ENCODE measurements around the gene CAMTA1.

Gene CAMTA1

DNA sequence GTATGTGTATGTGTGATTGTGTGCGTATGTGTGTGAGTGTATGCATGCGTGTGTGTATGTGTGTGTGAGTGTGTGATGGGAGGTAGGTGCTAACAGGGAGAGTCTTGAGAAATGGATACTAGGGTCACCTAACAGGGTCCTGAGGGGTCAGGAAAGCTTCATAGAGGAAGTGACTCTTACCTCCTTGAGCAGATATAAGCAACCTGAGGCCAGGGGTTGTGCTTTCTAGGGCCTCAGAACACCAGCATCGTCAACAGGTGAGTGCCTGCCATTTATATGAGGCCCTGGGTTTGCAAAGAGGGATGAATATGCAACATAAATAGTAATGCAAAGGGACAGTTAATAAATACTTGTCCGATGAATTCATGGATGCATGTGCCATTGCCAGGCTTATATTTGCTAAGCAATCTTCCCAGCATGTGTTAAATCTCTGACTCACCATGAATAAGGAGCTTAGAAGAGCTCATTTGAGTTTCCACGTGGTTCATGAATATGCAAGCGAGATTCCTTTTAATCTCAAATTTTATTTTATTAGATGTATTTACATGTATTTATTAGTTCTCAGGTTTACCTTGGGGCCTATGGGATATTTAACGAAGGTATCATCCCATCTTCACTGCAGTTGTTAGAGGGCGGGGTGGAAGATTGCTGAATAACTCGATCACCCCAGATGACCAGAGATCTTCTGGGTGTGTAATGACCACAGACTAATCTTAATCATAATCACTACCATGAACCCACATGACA lies 438.3 kb downstream of the CAMTA1 start:
- no peak for DNase-seq

DNA sequence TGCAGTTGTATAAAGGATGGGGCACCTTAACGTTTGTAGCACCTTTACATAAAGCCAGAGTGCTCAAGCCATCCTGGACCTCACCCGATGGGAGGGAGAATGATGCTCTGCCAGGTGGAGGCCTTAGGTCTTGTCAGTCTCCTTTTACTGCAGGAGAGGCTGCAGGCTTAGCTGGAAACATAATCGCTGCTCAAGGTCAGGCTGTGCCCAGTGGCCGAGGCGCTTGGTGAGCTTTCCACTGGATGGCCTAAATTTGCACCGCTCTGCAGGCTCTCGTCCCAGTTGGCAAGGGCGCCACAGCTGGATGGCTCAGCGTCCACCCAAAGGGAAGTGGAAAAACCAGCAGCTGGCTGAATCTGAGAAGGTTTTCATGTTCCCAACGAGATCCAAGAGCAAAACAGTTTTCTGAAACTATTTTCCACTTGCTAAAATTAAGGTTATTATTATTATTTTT lies 438.9 kb downstream of the CAMTA1 start:
- no peak for DNase-seq

DNA sequence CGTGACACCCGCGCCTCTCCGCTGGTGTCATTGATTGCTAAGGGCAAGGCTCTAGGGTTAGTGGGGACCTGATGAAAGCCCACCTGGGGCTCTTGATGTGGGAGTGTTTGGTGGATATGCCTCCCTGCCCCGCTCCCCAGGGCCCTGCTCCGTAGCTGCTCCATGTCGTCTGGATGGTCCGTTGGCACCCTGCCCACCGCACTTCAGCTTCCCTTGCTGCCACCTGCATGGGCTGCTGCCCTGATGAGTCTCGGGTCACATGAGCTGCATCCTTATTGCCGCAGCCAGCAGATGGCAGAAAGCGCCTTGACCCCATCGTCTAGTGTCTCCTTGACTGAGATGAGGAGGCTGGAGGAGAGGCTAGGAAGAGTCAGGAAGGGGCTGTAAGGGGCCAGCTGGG lies 439.4 kb downstream of the CAMTA1 start:
- DNase-seq = no peak

DNA sequence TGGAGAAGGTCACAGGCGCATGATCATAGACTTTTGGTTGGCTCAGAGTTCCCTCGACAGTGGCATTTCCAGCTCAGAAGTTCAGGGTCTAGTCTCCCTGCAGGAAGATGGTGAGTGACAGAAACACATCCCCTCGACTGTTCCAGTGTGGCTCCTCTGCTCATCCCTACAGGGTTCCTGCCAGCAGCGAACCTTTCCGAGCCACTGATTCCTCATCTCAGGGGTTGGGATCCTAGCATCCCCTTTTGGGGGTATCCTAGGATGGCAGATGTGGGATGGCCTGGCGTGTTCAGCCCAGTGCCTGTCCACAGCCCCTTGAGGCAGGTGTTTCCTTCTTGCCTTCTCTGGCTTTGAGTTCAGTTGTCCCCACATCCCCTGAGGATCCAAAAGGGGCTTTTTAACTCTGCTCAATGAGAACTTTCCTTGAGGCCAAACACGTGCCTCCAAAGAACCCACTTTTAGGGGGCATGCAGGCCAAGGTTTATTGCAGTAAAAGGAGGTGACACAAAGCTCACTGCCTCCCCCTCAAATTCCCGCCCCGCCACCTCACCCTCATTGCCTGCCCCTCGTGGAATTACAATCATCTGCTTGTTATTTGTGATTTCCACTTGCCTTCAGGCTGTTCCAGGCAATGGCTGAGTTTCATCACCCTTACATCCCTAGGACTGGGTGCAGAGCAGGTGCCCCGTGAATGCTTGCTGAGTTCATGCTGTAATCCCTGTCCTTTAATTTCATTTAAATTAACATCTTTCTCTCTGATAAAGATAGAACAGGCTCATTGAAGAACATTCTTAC lies 440.7 kb downstream of the CAMTA1 start:
- no peak for DNase-seq

DNA sequence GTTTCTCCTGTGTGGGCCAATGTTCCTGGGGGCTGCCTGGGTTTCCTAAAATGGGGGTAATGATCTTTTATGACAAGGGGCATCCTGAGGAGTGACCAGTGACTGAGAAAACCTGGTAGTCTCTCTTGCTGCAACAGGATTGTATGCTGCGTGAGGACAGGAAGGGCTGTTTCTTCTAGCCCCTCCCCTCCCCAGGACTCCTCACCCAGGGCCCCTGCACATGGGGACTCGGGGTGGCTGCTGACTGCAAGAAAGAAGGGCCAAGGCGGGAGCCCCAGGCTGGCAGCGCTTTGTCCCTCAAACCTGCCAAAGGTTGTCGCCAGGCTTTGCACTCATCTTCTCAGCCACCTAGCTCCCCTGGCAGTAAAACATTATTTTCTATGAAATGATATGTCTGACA lies 442.4 kb downstream of the CAMTA1 start:
- DNase-seq = no peak

DNA sequence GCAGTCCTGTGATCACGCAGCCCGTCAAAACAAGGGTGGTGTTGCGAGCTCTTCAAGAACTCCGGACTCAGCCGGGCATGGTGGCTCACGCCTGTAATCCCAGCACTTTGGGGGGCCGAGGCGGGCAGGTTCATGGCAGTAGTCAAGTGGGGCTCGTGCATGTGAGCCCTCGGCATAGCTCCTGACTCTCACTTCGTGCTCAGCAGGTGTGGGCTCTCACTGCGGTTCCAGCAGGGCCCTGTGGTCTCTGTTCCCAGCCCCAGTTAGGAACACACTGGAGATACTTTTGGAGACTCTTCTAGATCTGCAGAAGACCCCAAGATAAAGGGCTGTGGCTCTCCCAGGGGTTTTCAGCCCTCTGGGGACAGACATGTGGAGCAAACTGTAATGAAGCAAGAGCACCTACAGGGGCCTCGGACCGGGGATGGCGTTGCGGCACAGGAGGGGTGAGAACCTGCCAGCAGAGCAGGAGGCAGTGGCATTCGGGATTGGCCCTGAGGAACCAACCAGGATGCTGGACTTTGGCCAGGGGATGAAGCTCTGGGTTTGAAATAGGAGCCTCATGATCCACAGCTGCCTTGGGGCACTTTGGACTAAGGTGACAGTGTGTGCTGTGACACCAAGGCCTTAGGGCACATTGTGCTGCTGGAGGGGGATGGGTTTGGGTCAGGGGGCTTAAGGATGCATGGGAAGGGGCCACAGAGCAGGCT lies 443.2 kb downstream of the CAMTA1 start:
- no peak for DNase-seq

DNA sequence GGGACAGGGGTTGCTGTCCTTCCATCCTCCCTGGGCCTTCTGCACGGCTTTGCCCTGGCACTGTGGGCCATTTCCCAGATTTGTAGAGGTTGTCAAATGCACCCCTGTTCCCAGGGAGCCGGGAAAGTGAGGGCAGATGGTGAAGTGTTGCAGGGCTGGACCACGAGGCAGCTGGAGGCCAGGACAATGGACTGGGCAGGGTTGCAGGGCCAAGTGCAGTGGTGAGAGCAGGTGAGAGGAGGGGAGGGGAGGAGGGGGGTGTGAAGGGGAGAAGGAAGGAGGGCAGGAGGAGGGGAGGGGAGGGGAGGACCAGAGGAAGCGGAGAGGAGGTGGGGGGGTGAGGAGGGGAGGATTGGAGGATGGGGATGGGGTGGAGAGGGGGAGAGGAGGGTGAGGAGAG lies 443.9 kb downstream of the CAMTA1 start:
- no peak for DNase-seq

DNA sequence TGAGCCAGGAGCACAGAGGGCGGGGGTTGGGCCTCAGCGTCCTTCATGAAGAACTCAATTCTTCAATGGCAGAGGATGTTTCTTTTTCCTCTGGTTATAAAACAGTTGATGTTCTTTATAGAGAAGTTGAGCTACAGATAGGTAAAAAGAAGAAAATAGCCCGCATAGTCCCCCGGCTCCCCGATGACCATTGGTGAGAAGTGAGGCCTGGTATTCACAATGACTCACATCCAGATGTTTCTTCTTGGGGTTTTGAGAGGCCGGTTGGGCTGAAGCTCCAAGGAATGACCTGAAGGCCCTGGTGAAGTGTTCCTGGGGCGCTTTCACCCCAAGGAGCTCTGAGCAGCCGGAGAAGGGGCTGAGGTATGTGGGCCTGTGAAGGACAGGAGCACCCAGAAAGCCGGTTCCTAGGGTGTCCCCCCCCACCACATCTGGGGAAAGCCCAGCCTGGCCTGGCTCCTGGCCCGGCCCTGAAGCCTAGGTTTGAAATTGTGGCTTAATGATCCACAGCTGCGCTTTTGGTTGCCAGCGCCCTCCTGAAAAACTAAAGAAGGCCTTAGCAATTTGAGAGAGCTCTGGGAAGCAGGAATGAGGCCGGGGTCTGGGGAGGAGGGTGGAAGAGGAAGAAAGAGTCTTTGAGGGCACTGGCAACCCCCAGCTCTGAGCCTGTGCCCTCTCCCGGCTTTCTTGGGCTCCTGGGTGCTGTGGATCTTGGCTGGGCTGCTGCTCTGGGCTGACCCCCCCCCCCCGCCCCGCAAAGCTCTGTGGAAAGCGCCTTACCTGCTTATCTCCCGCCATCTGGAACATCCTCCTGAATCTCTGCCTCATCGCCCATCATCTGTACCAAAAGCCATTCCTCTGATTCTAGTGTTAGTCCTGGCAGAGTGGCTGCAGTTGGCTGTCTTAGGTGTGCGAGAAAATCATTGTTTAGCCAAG lies 444.7 kb downstream of the CAMTA1 start:
- DNase-seq = no peak

DNA sequence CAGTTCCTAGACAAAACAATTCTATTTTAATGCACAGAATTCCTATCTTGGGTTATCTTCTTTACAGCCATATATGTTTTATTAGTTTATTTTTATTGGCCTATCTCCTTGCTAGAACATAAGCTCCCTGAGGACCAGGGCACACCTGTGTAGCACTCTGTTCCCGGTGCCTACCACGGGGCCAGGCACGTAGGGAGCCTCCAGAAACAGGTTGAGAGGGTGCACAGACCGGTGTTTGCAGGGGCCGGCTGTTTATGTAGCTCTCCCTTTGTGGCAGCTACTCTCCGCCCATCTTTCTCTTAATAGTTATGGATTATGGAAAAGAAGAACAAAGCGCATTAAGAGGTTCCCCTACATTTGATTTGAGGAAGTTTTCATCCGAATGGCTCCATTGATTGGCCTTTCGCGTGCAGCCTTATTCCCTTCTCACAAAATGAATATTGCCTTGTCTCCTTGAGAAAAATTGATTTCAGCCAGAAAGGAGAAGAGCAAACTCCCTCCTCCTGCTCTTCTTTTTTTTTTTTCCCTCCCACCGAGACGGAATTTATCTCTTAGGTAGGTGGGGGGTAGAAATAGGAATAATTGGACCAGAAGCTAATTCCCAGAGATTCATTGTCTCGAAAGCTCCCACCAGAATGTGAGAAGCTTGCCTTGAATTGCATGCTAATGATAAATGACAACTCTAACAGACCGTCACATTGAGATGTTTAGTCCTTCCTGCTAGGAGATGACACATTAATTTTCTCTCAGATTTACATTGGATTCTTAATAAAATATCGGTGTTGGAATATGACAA lies 447.4 kb downstream of the CAMTA1 start:
- DNase-seq = no peak

DNA sequence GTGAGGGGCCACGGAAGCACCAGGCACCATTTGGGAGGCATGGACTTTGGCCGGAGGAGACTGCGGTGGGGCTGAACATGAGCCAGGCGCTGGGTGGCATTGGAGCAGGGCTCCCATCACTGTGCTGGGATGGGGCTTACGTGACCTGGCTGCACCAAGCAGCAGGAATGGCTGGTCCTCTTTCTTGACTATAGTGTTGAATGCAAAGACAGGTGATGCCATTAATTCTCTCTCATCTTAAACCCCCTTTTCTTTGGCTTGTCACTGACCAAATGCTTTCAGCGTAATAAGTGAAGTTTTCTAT lies 447.9 kb downstream of the CAMTA1 start:
- DNase-seq = no peak

DNA sequence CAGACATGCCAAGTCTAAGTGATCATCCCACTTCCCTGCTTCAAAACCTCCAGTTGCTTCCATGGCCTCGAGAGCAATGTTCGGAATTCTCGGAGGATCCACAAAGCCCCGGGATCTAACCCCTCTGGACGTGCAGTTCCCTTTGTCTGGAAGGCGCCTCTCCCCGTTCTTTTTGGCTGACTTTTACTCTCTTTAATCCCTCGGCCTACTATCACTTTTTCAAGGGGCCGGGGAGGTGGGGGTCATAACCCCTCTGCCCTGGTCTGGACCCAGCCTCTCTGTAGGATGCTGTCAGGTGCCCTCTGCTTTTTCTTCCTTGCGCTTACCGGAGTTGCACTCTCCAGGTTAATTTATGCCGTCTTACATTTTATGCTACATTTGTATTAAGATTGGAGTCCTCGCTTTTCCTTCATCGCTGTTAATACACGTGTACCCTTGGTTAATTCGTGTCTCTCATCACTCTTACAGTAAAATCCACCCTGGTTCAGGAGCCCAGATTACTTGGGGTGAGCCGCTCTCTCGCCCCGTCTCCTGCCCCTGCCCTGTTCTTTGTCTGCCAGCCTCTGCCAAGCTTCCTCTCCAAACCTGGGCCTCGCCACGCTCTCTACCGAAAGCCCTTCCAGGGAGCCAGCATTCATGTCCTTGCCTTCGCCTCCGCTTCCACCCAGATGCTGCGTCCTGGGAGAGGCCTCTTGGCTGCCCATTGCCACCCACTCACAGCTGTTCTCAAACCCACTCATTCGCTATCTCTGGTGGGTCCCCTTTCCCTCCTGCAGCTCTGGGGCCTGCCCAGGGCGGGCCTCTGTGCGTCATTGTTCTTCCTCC lies 448.6 kb downstream of the CAMTA1 start:
- DNase-seq = no peak

DNA sequence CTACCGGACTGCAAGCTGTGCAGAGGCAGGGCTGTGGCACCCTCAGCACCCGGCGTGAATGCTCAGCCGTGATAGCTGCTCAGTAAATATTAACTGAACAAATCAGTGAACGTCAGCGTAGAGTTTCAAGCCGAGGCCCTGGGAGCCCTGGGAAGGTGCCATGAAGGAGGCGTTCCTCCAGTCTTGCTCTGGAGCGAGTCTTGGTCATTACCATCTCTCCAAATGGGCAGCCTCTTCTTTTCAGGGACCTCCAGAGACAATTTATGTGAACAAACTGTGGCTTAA lies 449.2 kb downstream of the CAMTA1 start:
- no peak for DNase-seq

DNA sequence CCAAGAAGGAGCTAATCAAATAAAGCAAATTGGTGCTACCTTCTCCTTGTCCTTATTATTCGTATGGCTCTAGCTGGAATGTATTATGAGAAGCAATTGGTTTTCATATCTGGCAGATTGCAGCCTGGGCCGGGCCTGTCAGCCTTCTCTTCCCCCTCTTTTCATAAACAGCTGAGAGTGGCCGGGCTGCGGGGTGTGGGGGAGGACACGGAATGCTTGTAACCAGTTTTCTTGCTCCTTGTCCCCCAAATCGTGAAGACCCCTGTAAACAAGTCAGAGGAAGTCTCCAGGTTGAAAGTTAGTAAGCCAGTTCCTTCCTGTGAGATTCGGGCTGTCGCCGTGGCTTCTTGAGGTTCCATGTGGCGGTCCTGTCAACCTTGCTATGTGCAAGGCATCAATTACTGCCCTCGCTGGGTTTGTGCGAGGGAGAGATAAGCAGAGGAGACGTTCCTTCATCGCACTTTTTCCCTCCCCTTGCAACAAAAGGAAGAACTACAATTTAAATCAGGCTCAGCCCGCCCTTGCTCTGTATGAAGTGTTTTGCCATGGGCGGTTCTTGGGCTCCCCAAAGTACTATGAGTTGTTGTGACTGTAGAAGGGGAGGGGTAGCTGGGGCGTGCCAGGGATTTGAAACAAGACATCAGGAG lies 450.7 kb downstream of the CAMTA1 start:
- no peak for DNase-seq

DNA sequence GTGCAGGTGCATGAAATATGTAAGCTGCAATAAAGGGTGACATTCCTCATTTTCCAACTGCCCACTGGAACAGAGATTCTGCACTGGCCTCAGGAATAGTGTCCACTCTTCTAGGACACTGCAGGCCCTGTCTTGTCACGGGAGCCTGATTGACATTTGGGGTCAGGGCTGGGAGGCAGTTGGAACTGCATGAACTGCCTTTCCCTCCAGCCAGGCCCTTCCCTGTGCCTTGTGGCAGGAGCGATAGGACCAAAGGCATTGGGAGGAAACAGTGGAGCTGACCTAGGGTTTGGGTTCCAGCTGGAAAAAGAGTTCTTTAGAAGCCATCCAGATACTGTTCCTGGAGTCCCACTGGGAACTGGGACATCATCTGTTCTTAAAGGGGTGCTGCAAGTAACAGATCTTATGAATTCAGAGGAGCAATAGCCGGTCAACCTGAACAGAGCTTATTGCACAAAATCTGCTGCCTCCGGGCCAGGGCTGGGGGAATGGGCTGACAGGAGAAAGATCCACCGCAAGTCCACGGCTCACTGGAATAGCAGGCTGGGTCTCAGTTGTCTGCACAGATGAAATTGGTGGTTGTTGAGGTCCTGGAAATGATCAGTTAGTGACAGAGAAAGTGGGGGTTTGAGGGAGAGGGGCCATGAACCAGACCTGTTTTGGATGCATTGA lies 451.7 kb downstream of the CAMTA1 start:
- no peak for DNase-seq

DNA sequence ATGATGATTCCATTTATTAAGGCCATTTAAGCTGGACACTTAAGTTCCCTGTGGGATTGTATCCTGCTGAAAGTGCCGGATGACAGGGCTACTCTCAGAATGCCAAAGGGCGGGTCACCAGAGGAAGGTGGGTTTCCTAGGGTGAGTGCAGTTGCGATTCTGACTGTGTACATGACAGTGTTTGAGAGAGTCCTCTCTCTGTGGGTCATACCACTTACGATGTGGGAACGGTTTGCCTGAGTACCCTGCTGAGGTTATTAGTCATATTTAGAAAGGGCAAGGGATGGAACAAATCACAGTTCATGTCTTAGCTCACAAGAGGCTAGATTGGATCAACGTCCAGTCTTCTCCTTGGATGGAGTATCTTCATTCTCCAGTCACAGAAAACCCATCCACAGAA lies 461.9 kb downstream of the CAMTA1 start:
- no peak for DNase-seq

DNA sequence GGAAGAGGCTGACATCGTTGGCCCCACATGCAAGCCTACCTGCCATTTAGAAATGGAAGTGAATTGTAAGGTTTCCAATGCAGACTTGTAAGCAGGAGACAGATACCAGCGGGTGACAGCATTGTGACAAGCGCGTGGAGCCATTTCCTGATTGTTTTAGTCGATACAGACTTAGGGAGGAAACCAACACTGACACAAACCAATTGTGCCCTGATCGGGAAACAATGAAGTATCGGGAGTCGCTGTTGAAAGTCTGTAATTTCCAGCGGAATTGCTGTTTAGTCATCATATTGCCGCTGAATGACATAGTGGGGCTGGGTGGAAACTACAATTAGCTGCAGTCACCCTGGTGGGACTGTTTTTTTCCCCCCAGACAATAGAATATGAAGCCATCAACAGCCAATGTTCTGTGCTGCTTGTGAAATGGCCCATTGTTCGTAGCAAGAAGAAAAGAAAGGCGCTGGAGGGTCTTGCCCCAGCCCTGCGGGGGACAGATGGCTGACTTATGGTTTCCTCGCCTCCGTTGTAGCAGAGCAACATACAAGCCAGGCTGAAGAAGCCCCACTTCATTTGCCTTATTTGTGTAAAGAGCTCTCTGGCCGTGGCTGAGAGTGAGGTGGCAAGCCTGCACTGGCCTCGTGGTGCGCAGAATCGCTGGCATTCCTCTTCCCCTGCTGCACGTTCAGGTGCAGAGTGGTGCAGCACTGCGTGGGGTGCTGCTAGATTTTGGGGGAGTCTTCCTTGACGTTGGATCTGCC lies 462.7 kb downstream of the CAMTA1 start:
- no peak for DNase-seq

DNA sequence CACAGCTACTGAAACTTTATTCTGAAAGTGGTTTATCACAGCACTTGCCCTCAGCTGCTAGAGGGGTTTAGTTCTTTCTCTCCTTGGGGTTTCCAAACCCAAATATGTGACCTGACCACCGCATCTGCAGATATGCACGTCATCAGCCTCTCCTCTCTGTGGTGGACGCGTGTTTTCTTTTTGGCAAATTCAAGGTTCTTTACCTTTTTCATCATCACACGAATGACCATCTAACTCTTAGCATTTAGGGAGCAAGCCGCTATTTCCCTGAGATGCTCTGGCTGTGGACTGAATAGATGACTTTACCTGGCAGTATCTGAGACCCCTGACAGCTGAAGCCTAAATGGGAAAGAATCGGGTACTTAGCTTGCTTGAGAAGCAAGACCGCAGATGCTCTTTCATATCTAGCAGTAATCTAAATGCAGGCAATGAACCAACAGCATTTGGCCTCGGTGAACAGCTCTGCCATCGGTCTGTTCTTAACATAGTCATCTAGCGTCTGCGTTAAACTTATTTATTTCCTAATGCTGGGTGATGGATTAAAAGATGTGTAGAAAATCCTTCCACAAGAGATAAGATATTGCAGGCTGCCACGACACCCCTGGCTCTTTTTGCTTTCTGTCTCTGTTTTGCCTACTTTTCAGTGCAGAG lies 463.4 kb downstream of the CAMTA1 start:
- DNase-seq = no peak

DNA sequence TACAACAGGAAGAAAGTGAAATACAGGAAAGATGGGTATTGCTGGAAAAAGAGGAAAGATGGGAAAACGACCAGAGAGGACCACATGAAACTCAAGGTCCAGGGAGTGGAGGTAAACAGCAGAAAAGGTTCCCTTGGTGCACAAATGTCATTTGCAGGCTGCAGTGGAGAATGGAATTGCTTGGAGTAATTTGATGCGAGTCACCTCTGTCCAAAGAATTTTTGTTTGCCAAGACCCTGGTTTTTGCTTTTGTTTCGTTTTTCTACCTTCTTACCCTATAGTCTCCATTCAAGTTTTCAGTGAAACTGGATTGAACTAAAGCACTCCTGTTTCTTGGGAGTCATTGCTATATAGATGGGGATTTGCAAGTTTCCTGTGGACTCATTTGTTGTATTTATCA lies 464.3 kb downstream of the CAMTA1 start:
- DNase-seq = no peak

DNA sequence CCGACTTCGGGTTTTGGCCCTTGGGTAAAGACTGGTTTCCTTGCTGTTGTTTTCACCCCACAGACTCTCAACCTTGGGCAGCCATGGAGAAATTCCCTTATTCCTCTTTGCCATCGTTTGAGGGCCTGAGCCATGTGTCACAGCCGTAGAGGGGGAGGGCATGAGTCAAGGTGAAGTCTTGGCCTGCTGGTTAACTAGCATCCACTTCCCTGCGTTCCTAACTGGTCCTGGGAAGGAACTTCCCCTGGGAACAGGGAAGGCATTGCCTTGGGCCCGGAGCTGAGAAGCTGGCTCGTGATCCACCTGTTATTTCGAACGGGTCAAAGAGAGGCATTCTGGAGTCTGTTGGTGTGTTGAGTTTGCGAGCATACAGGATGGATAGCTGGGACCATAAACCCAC lies 464.9 kb downstream of the CAMTA1 start:
- no peak for DNase-seq

Data from GOT3 (cell line).